ENCODE results near the gene RFTN1. TPM values are rescaled to one million over a fixed set of nuclear protein-coding genes. Genes with fewer than 3 reads are reported as not detected.

Gene RFTN1
- total and polyA plus RNA-seq, 2 donors from 2014 or later, result 15.3 to 34.1 TPM

- H3K9ac ChIP-seq (ENCODE audit: low read length in 3 of 3), result no peak overlapping the region
- FAIRE-seq (no peak), DNase-seq (no peak)
- no peaks in the 10 kb centered on the region for H3K4me1 ChIP-seq (ENCODE audit: control insufficient read depth in 2 of 3, insufficient read depth in 2 of 3, low read depth in 1 of 3, low read length in 3 of 3)
- H3K27ac ChIP-seq (ENCODE audit: low read depth in 2 of 2, low read length in 2 of 2), result no peak overlapping the region
- H3K36me3 ChIP-seq (ENCODE audit: control insufficient read depth in 2 of 3, insufficient read depth in 3 of 3, low read length in 3 of 3), result no peaks in the 10 kb centered on the region
- no peaks in the 10 kb centered on the region for H3K9me3 ChIP-seq (ENCODE audit: control insufficient read depth in 2 of 3, insufficient read depth in 1 of 3, low read length in 3 of 3)
- TF ChIP-seq CTCF (IDR thresholded peaks at IDR 0.05; ENCODE audit: borderline replicate concordance, extremely low read depth, insufficient read depth), result no peak
- H3K27me3 ChIP-seq (ENCODE audit: control insufficient read depth, insufficient read depth, low read length), result no peaks in the 10 kb centered on the region
- H3K4me3 ChIP-seq (ENCODE audit: low read length in 3 of 3), result no peak overlapping the region
- intact Hi-C loops (cut with DNase I), result no loop called here
These were observed 102.1 kb downstream of the RFTN1 start for GRCh38 chr3:16411441-16411840.

GRCh38 chr3:16410659-16411058, 102.8 kb downstream of the RFTN1 start:
- no peak for TF ChIP-seq CTCF (IDR thresholded peaks at IDR 0.05; ENCODE audit: borderline replicate concordance, extremely low read depth, insufficient read depth)
- intact Hi-C loops (cut with DNase I), result no loop called here
- no peak for DNase-seq
- H3K9ac ChIP-seq (ENCODE audit: low read length in 3 of 3), result no peak overlapping the region
- FAIRE-seq, result no peak
- H3K36me3 ChIP-seq (ENCODE audit: control insufficient read depth in 2 of 3, insufficient read depth in 3 of 3, low read length in 3 of 3), result no peaks in the 10 kb centered on the region
- no peaks in the 10 kb centered on the region for H3K27me3 ChIP-seq (ENCODE audit: control insufficient read depth, insufficient read depth, low read length)
- no peak overlapping the region for H3K4me3 ChIP-seq (ENCODE audit: low read length in 3 of 3)
- no peaks in the 10 kb centered on the region for H3K4me1 ChIP-seq (ENCODE audit: control insufficient read depth in 2 of 3, insufficient read depth in 2 of 3, low read depth in 1 of 3, low read length in 3 of 3)
- no peak overlapping the region for H3K27ac ChIP-seq (ENCODE audit: low read depth in 2 of 2, low read length in 2 of 2)
- H3K9me3 ChIP-seq (ENCODE audit: control insufficient read depth in 2 of 3, insufficient read depth in 1 of 3, low read length in 3 of 3), result no peaks in the 10 kb centered on the region

- intact Hi-C loops (cut with DNase I), result no loop called here
- Histone ChIP-seq H3K9me3 (ENCODE audit: control insufficient read depth in 2 of 3, insufficient read depth in 1 of 3, low read length in 3 of 3) (no peaks in the 10 kb centered on the region), H3K27me3 (ENCODE audit: control insufficient read depth, insufficient read depth, low read length) (no peaks in the 10 kb centered on the region), H3K27ac (ENCODE audit: low read depth in 2 of 2, low read length in 2 of 2) (no peak overlapping the region), H3K9ac (ENCODE audit: low read length in 3 of 3) (no peak overlapping the region), H3K4me1 (ENCODE audit: control insufficient read depth in 2 of 3, insufficient read depth in 2 of 3, low read depth in 1 of 3, low read length in 3 of 3) (no peaks in the 10 kb centered on the region), H3K4me3 (ENCODE audit: low read length in 3 of 3) (no peak overlapping the region), H3K36me3 (ENCODE audit: control insufficient read depth in 2 of 3, insufficient read depth in 3 of 3, low read length in 3 of 3) (no peaks in the 10 kb centered on the region)
- DNase-seq (no peak), FAIRE-seq (no peak)
- no peak for TF ChIP-seq CTCF (IDR thresholded peaks at IDR 0.05; ENCODE audit: borderline replicate concordance, extremely low read depth, insufficient read depth)
These were observed 104.5 kb downstream of the RFTN1 start for GRCh38 chr3:16409032-16409431.

- H3K9ac ChIP-seq (ENCODE audit: low read length in 3 of 3), result no peak overlapping the region
- TF ChIP-seq CTCF (IDR thresholded peaks at IDR 0.05; ENCODE audit: borderline replicate concordance, extremely low read depth, insufficient read depth), result no peak
- no peaks in the 10 kb centered on the region for H3K27me3 ChIP-seq (ENCODE audit: control insufficient read depth, insufficient read depth, low read length)
- no peak overlapping the region for H3K27ac ChIP-seq (ENCODE audit: low read depth in 2 of 2, low read length in 2 of 2)
- FAIRE-seq, result no peak
- no peak for DNase-seq
- no peaks in the 10 kb centered on the region for H3K36me3 ChIP-seq (ENCODE audit: control insufficient read depth in 2 of 3, insufficient read depth in 3 of 3, low read length in 3 of 3)
- no peaks in the 10 kb centered on the region for H3K4me1 ChIP-seq (ENCODE audit: control insufficient read depth in 2 of 3, insufficient read depth in 2 of 3, low read depth in 1 of 3, low read length in 3 of 3)
- no peaks in the 10 kb centered on the region for H3K9me3 ChIP-seq (ENCODE audit: control insufficient read depth in 2 of 3, insufficient read depth in 1 of 3, low read length in 3 of 3)
- intact Hi-C loops (cut with DNase I), result no loop called here
- no peak overlapping the region for H3K4me3 ChIP-seq (ENCODE audit: low read length in 3 of 3)
These were observed 106.1 kb downstream of the RFTN1 start for GRCh38 chr3:16407366-16407765.
